Hematopoietic multipotent progenitor cell (in vitro differentiated cells): ENCODE data around the gene ZNF557. TPM values are rescaled to one million over a fixed set of nuclear protein-coding genes. Genes with fewer than 3 reads are reported as not detected.

ENCODE experiments used
- DNase-seq, 3 donors: peaks; one replicate each; pipeline ENCODE4 v3.0.0-alpha.2; 2011 to 2015; ENCODE audit warnings: low read depth in 2 of 3, low spot score in 2 of 3
- total RNA-seq: library from RNA; depleted of rRNA; stranded (reverse); fragments of >200 nt; gene quantifications from one replicate; pipeline ENCODE4 v1.2.3, GENCODE V29; 2012

Gene ZNF557
- total RNA-seq, 1 donor: 11.0 TPM

DNA sequence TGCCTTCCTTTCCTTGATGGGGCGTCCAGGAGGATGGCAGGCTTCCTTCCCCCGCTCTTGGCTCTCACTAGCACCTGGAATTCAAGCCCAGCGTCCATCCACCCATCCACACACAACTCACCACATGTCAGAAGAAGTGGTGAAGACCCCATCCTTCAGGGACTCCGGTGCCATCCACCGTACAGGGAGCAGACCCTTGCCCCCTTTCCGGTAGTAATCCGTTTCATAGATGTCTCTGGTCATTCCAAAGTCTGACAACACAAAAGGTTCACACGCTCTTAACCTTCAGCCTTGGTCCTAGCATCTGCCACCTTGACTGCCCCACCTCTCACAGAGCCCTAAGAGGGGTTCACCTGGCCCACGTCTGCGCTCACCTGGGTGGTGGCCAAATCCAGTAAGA lies 51.0 kb downstream of the ZNF557 start:
- DNase-seq: no peak

DNA sequence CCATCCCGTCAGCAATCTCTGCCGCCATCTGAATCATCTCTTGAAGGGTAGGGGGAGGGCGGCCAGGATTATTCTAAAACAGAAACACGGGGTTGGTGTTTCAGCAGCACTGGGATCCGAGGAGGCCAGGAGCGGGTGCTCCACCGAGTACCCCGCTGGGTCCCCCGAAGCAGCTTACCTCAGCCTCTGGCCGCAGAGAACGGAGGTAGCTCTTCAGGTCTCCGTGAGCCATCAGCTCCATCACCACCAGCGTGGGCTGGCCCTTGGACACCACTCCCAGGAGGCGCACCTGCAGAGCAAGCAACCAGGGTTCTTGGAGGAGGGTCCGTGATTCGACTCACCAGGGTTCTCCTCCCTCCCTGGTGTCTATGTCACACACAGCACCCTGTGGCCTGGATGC lies 53.2 kb downstream of the ZNF557 start:
- no peak for DNase-seq

DNA sequence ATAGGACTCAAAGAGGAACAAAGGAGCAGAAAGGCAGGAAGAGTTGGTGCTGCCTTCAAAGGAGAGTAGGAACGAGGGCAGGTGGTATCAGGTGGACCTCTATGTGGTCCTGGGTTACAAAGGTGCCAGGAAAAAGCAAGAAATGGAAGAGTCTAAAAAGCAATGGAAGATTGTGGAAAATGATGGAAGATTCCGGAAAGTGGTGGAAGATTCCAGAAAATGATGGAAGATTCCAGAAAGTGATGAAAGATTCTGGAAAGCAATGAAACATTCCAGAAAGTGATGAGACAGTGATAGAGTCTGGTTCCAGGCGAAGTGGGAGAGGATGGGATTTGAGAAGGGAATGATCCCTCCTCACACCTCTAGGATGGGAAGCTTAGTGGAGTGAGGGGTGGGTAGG lies 55.3 kb downstream of the ZNF557 start:
- DNase-seq: no peak

DNA sequence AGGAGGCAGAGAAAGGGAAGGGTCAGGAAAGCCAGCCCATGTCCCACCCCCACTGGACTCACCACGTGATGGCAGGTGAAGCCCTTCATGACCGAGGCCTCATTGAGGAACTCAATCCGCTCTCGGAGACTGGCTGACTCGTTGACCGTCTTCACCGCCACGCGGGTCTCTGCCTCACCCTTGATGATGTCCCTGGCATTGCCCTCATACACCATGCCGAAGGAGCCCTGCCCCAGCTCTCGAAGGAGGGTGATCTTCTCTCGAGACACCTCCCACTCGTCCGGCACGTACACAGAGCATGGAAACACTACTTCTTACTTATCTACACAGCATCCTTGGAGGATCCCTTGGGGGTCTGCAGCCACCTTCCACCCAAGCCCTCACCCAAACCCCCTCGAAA lies 55.7 kb downstream of the ZNF557 start:
- no peak for DNase-seq

DNA sequence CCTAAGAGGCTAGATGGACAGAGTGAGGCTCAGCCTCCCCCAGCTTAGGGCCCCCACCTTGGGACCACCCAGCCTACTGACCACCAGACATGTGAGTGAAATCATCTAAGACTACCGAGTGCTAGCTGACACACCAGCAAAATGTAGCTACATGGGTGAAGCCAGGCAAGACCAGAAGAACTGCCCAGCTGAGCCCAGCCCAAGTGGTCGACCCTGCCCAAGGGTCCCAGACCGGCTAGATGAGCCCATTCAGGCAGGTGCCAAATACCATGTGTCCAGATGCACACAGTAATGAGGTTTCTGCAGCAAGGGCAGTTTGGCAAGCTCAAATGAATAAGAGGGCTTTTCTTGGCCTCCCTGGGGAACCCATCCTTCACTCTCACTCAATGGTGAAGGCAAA lies 56.6 kb downstream of the ZNF557 start:
- DNase-seq: no peak

DNA sequence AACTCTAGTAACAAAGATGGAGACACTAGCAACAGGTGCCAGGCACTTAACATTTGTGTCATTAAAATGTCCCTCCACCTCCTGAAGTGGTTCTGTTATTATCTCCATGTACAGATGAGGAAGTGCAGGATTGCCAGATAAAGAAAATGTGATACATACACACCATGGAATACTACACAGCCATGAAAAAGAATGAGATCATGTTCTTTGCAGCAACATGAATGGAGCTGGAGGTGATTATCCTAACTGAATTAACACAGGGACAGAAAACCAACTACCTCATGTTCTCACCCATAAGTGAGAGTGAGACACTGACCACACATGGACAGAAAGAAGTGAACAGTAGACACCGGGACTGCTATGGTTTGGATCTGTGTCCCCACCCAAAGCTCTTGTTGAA lies 60.5 kb downstream of the ZNF557 start:
- no peak for DNase-seq

DNA sequence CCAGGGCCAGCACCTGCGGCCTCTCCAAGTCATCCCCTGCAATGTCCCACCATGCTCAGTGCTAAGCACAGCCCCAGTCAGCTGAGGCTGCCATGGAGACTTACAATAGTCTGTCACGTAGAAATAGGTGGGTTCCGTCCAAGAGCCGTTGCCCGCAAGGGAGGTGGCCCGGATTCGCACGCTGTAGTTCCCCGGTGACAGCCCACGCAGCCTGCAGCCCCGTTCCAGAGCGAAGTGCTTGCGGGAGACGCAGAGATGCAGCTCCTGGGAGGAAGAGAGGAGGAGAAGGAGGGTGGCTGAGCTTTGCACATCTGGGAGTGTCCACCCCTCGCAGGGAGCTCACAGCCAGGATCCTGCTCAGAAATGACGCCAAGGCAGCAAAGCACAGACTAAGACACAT lies 62.6 kb downstream of the ZNF557 start:
- DNase-seq: no peak

DNA sequence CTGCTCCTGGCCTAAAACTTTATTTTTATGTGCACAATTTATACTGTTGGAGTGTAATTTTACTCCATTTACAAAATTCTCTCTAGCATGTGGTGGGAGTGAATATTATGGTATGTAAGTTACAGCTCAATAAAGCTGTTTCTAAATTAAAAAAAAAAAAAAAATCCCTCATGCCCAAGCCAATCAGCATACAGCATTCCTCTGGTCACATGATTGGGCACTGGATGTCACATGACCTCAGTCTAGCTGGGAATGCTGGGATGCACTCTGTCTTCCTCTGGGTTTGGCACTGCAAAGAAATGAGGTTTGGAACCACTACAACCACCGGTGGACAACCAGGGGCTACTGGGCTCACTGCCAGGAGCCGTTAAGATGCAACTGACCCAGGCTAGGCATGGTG lies 67.6 kb downstream of the ZNF557 start:
- no peak for DNase-seq

Other genes with a start within 250 kb of the ZNF557 start
- 44.7 TPM for gene ADGRE1, start 182.1 kb upstream of the ZNF557 start, total RNA-seq
- not detected for gene MBD3L2B, start 48.3 kb upstream of the ZNF557 start, total RNA-seq
- not detected for gene MBD3L5, start 39.1 kb upstream of the ZNF557 start, total RNA-seq
- not detected for gene MBD3L4, start 29.5 kb upstream of the ZNF557 start, total RNA-seq
- not detected for gene MBD3L2, start 20.4 kb upstream of the ZNF557 start, total RNA-seq
- gene MBD3L3, start 11.0 kb upstream of the ZNF557 start, total RNA-seq: not detected
- 52.8 TPM for gene INSR, start 224.7 kb downstream of the ZNF557 start, total RNA-seq